Activated T-helper 1 cell treated with anti-CD3 and anti-CD28 coated beads, Interleukin-2, amount 50 U/mL, for 16 hours (primary cell): Measurements from ENCODE around the gene SPDYE3.
A peak's percentile ranks its signal among the peaks of the same experiment; 100 is the strongest.
"Not testable (repeated sequence)": the region's sequence is repeated elsewhere in the genome, so short reads cannot be mapped to it uniquely, and the experiment has no call there.

ENCODE experiments used
- DNase-seq, 2 donors: peaks; one replicate each; pipeline ENCODE4 v3.0.0-alpha.2; 2020; ENCODE audit warnings: low read depth in 1 of 2, low spot score in 1 of 2

SPDYE3 gene, protein sequence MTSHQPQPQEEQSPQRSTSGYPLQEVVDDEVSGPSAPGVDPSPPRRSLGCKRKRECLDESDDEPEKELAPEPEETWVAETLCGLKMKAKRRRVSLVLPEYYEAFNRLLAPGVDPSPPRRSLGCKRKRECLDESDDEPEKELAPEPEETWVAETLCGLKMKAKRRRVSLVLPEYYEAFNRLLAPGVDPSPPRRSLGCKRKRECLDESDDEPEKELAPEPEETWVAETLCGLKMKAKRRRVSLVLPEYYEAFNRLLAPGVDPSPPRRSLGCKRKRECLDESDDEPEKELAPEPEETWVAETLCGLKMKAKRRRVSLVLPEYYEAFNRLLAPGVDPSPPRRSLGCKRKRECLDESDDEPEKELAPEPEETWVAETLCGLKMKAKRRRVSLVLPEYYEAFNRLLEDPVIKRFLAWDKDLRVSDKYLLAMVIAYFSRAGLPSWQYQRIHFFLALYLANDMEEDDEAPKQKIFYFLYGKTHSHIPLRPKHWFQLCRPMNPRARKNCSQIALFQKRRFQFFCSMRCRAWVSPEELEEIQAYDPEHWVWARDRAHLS

DNA sequence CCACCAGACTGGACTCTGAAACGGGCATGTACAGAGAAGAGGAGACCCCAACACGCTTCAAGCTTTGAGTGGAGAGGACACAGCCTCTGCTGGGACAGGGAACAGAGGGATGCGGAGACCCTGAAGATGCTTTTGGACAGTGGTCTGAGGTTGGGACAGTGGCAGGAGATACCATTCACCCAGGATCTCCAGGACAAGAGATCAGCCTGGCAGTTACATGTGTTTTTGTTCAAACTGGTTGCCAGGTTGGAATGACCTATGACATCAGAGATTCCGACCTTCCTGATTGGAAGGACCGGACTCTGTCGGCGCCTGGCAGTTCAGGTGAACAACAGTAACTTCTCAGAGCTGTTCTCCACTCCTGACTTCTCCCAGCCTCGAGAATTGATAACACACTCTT, at the start of gene SPDYE3:
Gene SPDYE3 (plus strand): TSS at position 301 of the 400 bp plus-strand sequence. CDS start 184 bp downstream, outside the sequence.
- DNase-seq = not testable (repeated sequence)

DNA sequence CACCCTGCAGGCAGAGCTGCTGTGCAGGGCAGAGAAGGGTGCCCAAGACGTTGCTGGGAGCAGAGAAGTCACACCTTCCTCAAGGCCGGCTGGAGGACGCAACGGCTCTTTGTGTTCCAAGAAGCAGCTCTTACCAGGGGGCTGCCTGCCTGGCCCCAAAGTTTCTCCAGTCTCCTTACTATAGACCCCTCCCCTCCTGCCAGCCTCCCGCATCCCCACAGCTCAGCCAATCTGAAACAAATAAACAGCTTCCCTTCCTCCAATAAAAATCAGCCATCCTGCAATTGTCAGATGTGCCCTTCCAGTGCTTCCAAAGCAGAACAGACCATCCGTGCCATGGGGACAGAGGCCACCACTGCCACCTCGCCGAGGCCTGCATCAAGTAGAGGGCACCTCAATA, 47.5 kb upstream of the SPDYE3 start:
- not testable (repeated sequence) for DNase-seq

DNA sequence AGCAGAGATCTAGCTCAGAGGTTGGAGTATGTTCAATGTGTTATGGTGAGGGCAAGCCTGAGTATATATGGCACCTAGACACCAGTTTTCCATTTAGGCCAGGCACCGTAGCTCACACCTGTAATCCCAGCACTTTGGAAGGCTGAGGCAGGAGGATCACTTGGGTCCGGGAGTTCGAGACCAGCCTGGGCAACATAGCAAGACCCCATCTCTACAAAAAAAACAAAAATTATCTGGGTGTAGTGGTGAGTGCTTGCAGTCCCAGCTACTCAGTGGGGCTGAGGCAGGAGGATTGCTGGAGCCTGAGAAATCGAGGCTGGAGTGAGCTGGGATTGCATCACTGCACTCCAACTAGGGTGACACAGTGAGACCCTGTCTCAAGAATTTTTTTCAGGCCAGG, 44.6 kb upstream of the SPDYE3 start:
- DNase-seq = not testable (repeated sequence)

DNA sequence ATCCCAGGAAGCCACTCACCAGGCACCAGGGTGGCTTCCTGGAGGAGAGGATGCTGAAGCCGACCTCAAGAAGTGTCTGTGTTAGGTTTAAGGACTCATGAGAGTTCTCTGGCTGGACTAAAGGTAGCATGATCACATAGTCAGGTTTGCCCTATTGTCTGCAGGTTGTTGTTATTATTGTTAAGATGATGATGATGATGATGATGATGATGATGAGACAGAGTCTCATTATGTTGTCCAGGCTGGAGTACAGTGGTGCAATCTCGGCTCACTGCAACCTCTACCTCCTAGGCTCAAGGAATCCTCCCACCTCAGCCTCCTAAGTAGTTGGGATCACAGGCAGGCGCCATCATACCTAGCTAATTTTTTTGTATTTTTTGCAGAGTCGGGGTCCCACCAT, 43.3 kb upstream of the SPDYE3 start:
- DNase-seq = not testable (repeated sequence)

DNA sequence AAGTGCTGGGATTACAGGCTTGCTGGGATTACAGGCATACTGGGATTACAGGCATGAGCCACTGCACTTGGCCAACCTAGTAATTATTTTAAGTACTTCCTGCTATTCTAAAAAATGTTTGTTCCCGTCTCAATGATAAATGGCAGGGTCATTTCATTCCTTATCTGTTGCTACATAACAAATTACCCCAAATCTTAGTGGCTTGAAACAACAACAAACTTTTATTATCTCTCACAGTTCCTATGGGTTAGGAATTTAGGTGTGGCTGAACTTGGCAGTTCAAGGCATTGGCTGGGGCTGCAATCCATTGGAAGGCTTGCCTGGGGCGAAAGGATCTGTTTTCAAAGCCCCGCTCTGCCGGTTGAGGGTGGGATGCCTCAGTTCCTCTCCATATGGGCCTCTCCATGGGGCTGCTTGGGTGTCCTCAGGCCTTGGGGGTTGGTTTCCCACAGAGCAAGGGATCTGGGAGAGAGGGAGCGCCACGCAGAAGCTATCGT, 42.8 kb upstream of the SPDYE3 start:
- not testable (repeated sequence) for DNase-seq

DNA sequence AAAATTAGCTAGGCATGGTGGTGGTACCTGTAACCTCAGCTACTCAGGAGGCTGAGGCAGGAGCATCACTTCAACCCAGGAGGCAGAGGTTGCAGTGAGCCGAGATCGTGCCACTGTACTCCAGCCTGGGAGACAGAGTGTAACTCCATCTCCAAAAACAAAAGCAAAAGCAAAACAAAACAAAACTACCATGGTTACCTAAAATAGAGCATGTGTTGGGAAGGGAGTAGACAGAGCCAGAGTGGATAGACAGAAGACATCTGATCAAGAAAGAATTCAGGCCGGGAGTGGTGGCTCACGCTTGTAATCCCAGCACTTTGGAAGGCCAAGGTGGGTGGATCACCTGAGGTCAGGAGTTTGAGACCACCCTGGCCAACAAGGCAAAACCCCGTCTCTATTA, 41.7 kb upstream of the SPDYE3 start:
- DNase-seq = not testable (repeated sequence)

DNA sequence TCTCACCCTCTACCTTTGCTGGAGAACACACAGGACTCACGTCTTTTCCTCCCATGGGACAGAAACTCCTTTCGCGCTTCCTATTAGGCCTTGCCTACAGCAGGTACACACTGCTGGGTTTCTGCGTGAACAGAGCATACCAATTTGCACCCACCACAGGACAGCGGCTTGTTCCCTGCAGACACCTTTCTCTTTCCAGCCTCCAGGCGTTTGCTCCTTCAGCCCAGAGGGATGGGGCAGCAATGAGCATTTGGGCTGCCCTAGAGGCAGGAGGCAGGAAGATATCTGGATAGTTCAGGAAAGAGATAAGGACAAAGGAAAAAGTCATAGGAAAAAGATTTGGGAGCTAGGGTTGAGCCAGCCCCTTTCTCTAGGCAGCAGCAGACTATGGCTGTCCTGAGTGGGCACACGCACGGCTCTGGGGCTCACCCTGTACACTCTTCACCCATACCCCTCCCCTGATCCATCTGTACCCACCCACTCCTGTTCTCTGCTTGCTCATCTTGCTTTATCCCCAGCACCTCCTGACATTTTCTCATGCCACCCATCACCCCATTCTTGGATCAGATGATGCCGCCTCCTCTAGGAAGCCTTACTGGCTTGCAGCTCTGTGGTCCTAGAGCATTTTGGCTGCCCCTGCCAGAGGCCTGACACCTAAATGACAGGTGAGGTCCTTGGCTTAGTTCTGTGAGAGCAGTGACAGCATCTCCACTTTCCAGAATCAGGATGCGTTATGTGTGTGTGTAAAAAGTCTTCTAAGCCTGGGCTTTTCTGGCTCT, 40.7 kb upstream of the SPDYE3 start:
- no peak for DNase-seq

DNA sequence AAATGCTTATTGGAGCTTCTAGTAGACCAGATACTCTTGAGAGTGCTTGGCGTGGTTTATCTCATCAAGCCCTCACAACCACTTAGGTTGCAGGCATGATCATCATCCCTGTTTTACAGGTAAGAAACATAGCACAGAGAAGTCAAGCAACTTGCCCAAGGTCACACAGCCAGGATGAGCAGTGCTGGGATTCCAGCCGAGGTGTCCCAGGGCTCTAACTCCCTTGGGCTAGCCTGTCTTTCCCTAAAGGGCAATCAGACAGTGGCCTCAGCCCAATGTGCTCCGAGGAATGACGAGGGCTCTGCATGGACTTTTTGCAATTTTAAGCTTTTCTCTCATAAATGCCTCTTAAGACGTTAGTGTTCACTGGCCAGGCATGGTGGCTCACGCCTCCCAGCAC, 39.9 kb upstream of the SPDYE3 start:
- DNase-seq = no peak

DNA sequence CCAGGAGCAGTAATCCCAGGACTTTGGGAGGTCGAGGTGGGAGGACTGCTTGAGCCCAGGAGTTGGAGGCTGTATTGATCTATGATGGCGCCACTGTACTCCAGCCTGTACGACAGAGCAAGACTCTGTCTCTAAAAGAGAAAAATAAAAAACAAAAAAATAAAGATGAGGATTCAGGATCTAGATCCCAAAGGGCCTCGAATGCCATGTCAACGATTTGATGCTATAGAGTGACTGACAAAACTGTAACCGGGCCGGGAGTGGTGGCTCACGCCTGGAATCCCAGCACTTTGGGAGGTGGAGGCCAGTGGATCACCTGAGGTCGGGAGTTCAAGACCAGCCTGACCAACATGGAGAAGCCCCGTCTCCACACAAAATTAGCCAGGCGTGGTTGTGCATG, 38.6 kb upstream of the SPDYE3 start:
- not testable (repeated sequence) for DNase-seq

DNA sequence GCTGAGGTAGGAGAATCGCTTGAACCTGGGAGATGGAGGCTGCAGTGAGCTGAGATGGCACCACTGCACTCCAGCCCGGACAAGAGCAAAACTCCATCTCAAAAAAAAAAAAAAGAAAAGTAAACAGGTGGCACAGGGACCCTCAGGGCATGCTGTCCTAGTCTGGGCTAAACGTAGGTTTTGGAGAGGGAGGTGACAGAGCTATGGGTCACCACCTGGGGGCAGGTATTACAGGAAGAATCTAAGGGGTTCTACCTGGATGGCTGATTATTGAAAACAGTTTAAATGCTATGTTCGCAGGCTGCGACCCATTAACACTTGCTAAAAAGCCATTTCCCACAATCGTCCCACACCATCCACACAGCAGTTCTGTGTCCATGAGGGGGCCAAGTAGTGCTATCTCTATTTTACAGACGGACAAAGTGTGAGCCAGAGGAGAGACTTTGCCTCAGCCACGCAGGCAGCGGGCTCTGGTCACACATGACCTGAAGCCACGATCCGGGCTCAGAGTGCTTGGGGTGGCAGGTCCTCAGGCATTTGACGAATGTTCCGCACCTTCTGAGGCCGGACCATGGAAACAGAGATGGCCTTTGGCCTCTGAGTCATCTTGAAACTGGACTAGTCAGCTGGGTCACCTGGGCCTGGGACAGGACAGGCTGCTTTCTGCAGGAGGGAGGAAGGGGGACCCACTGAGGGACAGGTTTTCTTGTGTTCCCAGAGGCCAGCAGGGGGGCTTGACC, 38.0 kb upstream of the SPDYE3 start:
- not testable (repeated sequence) for DNase-seq

DNA sequence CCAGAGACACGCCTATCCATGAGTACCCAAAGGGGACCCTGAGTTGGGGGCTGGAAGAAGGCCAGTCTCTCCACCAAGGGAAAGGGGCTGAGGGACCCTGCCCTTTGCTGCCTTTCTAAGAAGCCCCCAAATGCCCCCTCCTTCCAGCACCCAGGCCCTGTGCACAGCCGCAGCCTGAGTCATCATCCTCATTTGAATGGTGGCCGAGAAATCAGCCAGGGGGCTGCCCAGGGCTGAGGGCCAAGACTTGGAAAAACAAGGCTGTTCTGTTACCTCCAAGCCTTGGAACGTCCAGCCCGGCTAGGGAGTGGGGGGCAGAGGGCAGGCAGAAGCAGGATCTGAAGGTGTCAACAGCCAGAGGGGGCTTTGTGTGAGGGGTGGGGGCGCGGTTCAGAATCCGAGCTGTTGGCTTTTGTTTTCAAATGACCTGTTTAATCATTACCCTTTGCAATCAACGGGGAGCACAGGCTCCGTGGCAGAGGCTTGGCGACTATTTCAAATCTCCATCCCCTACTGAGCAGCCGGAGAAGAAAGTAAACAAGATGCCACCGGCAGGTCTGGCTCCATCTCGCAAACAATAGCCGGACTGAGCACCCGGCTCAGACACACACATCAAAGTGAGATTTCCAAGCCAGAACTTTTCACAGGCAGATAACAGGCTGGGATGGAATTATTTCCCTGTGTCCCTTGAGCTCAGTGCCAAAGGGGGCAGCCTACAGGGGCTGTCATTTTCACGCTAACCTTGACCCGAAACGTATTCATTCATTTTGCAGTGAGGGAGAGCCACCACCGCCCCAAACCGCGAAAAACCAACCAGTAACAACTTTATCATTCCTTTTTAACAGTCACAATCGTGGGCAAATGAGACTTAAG, 37.2 kb upstream of the SPDYE3 start:
- not testable (repeated sequence) for DNase-seq

DNA sequence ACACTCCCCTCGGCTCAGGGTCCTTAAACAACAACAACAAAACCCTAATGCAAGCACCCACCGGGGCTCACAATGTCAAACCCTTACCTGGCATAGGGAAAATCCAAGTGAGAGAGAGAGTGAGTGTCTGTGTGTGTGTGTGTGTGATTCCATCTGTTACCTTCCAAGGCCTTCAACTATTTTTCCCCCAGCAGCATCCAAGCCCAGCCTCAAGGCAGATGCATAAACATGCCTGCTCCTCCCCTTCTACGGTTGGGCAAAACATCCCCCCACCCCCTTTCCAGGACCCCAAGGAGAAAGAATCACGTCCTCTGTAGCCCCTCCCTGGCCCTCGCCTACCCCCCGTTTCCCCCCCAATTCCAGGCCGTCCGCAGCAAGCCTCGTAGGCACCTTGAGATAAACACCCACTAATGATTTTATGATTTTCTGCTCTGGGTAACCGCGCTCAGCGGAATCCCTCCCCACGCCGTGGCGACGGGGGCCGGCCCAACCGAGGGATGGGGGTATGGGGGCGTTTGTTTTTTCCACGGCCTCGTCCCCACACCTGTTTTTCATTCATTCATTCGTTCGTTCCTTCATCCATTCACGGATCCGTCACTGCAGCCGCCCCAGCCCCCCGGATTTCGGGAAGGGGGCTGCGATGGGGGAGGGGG, 36.4 kb upstream of the SPDYE3 start:
- DNase-seq = not testable (repeated sequence)

DNA sequence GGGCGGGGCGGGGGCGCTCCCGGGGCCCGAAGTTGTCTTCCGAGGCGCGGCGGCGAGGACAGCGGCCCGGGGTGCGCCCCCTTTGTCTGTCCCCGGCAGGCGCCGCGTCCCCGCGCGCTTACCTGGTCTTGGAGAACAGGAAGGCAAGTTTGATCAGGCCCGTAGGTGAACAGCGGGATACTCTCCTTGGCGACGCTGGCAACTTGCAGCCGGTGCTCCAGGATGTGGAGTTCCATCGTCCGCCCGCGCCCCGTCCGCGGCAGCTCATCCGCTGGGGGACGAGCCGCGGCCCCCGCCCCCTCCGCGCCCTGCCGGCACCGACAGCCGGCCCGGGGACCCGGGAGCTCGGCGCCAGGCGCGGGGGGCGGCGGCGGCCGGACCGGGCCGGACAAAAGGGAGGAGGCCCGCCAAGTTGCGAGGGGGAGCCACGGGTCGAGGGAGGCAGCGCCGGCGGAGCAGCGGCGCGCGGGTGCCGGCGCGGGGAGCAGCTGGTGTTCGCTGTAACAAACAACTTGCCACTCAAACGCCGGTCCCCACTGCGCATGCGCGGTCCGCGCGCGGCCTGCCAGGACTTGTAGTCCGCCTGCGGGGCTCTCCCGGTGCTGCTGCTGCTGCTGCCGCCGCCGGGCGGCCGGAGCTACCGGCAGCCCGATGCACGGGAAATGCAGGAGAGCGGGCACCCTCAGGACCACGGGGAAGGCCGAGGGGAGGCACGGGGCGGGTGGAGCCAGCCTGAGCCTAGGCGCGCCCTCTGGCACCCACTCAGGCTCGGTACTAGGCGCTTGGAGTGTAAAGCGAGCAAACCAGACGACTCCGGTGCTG, 35.6 kb upstream of the SPDYE3 start:
- DNase-seq = peak; percentile 97 to 98

DNA sequence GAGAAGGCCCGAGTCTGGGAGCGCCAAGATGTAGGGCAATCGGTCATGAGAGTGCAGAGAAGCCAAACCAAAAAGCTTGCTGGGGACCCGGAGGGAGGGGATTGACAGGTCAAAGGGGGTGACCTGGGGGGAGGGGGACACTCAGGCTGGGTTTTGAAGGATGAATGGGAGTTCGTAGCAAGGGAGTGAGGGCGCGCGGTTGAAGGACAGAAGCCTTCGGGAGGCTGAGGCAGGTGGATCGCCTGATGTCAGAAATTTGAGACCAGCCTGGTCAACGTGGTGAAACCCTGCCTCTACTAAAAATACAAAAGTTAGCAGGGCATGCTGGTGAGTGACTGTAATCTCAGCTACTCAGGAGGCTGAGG, 35.0 kb upstream of the SPDYE3 start:
- DNase-seq = not testable (repeated sequence)

DNA sequence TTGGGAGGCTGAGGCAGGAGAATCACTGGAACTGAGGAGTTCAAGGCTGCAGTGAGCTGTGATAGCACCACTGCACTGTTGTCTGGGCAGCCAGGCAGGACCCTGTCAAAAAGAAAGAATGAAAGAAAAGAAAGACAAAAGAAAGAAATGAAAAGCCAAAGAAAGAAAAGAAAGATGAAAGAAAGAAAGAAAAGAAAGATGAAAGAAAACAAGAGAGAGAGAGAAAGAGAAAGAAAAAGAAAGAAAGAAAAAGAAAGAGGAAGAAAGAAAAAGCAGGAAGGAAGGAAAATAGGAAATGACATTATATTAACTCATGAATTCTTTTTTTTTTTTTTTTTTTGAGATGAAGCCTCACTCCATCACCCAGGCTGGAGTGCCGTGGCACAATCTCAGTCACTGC, 32.4 kb upstream of the SPDYE3 start:
- no peak for DNase-seq

DNA sequence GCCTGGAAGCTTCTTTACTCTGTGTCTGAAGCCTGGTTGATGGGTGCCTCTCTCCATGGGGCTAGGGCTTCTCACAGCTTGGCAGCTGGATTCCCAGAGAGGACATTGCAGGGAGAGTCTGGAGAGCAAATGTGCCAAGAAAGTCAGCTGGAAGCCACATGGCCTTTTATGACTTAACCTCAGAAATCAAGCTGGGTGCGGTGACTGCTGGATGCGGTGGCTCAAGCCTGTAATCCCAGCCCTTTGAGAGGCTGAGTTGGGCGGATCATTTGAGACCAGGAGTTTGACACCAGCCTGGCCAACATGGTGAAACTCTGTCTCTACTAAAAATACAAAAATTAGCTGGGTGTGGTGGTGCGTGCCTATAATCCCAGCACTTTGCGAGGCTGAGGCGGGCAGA, 31.4 kb upstream of the SPDYE3 start:
- not testable (repeated sequence) for DNase-seq

DNA sequence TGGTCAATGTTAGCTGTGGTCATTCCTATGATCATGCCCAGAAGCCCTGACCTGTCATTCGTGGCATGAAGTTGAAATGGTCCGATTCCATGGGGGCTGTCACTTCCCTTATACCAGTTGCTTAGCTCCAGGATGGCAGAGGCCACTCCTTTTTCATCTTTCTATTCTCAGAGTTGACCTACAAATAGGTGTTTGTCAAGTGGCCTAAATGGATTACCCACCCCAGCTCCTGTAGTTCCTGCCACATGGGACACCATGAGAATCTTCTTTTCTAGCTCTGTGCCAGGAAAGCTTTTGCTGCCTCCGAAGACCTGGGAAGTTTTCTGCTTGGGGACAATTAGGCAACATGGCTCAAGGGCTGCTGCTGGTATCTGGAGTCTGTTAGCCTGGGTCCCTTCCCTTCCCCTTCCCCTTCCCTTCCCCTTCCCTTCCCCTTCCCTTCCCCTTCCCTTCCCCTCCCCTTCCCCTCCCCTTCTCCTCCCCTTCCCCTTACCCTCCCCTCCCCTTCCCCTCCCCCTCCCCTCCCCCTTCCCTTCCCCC, 25.4 kb upstream of the SPDYE3 start:
- not testable (repeated sequence) for DNase-seq

DNA sequence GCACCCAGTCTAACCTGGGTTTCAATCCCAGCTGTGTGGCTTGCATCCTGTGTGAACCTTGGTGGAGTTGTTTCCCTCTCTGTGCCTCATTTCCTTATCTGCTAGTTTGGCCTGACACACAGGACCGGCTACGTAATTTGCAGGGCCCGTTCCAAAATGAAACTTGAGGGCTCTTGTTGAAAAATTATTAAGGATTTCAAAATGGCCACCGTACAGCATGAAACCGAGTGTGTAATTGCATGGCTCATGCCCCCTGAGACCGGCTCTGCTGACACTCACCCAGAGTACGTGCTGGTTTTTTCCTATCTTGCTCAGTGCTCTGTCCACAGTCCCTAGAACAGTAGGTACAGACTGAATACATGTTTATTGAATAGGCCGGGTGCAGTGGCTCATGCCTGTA, 24.4 kb upstream of the SPDYE3 start:
- not testable (repeated sequence) for DNase-seq
